NK-92 (cell line): ENCODE results near the gene SEMA3G.

Experiments
- DNase-seq: peaks from one replicate; lab custom pipeline; 2025; ENCODE audit not compliant: unreplicated experiment; lab: John Stamatoyannopoulos, UW

SEMA3G gene

DNA sequence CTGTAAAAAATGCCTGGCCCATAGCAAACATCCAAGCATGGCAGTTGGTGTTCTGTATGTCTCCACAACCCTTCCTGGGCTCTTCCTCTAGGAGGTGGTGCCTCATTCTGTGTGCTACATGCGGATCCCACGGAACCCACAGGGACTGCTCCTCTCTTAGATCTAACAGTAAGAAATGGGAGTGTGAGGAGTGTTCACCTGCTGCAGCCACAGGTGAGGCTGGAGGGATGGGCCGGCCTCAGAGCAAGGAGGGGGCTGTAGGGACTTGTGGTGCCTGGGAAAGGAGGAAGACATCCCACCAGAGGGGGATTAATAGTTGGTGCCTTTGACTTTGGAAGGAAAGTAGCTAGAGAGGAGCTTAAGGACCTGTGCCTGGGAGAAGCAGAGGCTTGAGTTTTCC lies 22.2 kb downstream of the SEMA3G start:
- DNase-seq, result no peak

- no peak for DNase-seq
These were observed 24.5 kb downstream of the SEMA3G start for GRCh38 chr3:52420388-52420787.

DNA sequence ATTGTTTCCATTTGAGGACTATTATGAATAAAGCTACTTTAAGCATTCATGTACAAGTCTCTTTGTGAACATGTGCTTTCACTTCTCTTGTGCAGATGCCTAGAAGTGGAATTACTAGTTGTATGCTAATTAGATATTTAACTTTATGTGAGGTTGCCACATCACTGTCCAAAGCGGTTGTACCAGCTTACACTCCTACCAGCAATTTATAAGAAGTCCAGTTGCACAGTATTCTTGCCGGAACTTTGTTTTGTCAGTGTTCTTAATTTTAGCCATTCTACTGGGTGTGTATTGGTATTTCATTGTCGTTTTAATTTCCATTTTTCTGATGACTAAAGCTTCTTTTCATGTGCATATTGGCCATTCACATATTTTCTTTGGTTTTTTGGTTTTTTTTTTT lies 29.1 kb downstream of the SEMA3G start:
- DNase-seq, result no peak

GRCh38 chr3:52408466-52408865 lies 36.4 kb downstream of the SEMA3G start:
- DNase-seq, result no peak

- no peak for DNase-seq
These were observed 37.1 kb downstream of the SEMA3G start for GRCh38 chr3:52407779-52408178.

DNA sequence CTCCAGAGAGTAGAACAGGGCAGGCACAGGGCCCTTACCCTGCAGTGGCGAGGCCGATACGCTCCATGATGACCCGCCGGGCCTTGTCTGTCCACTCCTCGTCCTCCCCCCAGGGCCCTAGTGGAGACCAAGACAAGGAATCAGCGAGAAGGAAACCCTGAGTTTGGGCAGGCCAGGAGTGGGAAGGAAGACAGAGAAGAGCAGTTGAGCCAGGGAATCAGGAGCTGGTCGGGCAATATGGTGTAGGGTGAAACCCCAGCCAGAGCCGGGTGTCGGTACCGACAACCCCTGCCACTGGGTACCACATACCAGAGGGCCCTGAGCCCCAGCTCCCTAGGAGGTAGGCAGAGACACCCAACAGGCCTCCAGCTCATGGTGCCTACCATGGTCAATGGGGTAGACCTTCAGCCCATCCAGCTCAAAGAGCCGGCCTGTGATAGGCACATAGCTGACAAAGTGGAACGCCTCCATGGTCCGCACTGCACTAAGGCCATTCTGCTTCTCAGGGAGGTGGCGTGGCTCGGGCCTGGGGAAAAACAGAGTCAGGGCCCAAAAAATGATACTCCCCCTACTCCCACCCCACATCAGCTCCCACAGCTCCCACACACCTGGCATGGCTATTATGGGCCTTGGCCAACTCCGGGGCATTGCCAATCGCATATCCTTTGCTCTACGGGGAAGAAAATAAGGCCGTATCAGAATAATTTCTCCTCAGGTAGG lies 38.0 kb downstream of the SEMA3G start:
- no peak for DNase-seq

GRCh38 chr3:52406231-52406661 lies 38.7 kb downstream of the SEMA3G start:
- DNase-seq, result no peak

- DNase-seq, result no peak
These were observed 39.2 kb downstream of the SEMA3G start for GRCh38 chr3:52405601-52406110.

DNA sequence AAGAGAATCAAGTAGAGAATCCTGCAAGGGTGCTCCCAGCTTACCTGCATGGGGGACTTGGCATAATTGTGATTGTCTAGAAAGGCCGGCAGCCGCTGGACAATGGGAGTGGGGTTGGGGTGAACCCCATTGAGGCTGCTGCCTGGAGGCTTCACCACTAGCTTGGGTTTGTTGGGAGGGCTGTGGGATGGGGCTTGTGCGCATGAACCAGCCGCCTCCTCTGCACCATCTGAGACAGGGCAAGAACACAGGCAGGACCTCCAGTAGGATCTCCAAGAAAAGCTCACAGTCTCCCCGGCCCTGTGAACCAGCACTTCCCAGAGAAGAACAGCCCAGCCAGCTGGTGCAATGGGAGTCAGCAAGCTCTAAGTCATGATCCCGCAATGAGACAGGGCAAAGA lies 39.8 kb downstream of the SEMA3G start:
- no peak for DNase-seq

- DNase-seq, result no peak
These were observed 40.5 kb downstream of the SEMA3G start for GRCh38 chr3:52404391-52404790.

DNA sequence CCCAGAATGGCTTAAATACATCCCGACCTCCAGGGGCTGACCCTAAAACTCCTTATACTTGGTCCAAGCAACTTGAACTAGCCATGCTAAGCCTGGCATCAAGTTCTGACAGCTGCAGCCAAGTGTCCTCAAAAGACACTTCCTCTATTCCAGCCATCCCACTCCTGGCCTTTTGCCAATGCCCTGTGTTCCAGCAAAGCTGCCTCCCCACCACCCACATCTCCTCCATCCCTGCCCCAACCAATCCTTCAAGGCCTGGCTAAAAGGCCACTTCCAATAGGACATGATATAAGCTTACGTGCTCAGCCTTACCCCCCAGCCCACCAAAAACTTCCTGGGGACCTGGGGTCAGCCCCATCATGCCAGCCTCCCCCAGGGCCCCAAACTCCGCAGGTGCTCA lies 40.9 kb downstream of the SEMA3G start:
- DNase-seq, result no peak

DNA sequence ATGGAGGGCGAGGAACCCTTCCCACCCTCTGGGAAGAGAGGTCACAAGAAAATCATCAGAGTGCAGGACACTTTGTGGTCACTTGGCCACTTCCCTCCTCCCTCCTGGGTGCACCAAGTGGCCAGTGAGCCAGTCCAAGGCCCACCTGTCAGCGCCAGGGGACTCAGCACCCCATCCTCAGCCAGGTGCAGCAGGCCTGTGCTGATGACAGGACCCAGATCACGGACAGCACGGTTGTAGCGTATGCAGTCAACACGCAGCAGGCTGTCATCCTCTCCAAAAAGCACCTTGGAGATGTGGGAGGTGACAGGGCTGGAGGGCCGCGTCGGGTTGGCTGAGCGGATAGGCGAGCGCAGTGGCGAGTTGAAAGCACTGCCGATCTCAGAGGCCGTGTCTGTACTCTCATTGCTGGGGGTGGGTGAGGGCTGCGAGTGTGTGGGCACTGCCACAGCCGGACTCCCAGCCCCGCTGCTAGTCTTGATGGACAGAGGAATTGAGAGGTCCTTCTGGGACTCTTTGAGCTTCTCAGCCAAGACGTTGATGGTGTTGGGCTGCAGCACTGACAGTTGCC lies 41.5 kb downstream of the SEMA3G start:
- DNase-seq, result no peak

DNA sequence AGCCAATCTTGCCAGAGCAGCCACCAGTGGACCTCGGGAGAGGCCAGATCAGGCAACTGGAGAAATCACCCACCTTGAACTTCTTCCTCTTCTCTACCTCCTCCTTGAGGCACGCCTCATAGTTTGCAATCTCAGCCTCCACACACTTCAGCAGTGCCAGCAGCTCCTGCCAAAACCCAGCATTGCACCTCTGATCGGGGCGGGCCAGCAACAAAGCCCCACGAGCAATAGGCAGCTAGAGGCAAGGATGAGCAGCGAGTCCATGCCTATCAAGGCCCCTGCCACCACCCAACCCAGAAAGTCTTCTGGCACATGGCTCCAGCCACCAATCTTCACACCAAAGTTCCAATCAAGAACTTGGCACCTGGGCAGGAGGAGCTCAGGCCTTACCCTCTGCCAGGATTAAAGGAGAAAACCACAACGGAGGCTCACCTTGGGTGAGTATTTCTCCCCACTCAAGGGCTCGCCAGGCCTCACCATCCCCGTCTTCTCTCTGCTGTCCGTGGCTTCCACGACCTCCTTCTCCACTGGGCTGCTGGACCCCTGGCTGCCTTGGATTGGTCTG lies 42.1 kb downstream of the SEMA3G start:
- no peak for DNase-seq

DNA sequence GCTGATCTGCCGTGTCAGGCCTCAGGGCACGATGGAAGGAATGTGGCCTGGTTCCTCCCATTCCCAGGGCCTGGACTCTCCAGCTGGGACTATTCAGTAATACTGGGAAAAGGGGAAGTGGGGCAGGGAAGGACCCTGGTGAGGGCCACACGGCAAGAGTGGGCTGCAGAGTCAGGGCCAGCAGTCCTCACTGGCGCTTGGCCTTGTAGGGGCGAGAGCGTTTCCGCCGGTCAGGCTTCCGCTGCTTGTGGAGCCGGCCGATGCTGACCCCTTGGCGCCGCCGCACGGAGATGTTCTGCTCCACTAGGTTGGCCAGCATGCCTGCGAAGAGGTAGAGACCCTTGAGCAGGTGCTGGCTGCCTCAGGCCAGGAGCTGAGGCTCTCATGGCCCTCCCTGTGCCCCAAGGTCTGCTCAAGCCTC lies 42.8 kb downstream of the SEMA3G start:
- no peak for DNase-seq

GRCh38 chr3:52401551-52401950 lies 43.4 kb downstream of the SEMA3G start:
- DNase-seq, result no peak

DNA sequence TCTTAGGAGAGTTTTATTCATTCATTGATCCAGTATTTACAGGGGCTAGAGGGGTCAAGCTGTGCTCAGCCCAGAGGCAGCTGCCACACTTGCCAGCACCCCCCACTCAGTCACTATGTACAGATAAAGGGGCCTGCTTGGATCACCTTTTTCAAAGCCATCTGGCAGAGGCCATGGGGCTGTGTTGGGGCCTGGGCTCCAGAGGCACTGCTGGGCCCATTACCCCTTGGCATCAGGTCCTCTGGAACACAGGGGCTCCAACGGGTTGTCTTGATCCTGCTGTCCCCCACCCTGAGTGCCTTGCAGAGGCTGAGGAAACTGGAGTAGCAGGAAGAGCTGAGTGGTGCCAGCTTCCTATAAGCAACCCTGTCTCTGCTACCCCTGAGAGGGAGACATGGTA lies 43.9 kb downstream of the SEMA3G start:
- no peak for DNase-seq

DNA sequence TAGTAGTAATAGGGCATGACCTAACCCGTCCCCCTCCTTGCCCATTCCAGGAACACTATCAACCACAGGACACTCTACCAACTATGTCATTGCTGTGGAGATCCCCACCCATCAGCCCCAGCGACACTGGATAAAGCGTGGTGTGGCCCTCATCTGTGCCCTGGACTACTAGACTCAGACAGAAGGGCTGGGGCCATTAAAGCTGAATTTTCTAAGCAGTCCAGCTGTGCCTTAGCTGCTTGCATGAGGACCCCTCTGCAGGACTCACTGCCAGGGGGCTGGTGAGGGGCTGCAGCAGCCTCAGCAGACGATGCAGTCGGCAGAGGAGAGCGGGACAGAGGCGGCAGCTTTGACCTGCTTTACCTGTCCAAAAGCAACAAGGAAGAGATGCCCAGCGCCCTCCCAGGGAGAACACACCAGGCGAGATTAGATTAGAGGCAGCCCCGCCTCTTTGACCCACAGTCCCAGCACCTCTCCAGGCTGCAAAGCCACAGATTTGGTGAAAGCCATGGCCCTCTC lies 44.6 kb downstream of the SEMA3G start:
- DNase-seq, result no peak

DNA sequence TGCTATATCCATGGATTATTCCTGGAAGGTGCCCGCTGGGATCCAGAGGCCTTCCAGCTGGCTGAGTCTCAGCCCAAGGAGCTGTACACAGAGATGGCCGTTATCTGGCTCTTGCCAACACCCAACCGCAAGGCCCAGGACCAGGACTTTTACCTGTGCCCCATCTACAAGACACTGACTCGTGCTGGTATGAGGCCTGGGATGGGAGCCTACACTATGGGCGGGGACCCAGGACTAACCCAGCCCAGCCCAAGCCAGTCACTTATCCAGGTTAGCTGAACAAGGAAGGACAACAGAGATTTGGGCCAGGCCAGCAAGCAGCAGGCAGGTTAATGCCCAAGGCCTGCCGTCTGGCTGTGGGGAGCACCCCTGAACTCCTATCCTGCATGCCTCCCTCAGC lies 45.3 kb downstream of the SEMA3G start:
- DNase-seq, result no peak

- no peak for DNase-seq
These were observed 45.8 kb downstream of the SEMA3G start for GRCh38 chr3:52399131-52399530.

GRCh38 chr3:52398670-52399081 lies 46.2 kb downstream of the SEMA3G start:
- no peak for DNase-seq

- no peak for DNase-seq
These were observed 47.1 kb downstream of the SEMA3G start for GRCh38 chr3:52397676-52398399.
